RWPE1 (cell line): ENCODE measurements around the gene GPC5.

Source experiments
- CTCF ChIA-PET: fragments of 350-600 bp; sonication (Branson Sonifier 250); formaldehyde crosslinking; extraction: SDS; loops from one replicate; lab custom pipeline; 2021; lab: Yijun Ruan, JAX
- POLR2A ChIA-PET: fragments of 400-600 bp; formaldehyde crosslinking; extraction: SDS; loops from one replicate; lab custom pipeline; 2020; ENCODE audit warnings: antibody characterized with exemption; ENCODE audit not compliant: low non-redundant PET; lab: Yijun Ruan, JAX
- DNase-seq: peaks from one replicate; pipeline ENCODE4 v3.0.0; 2012; ENCODE audit warnings: low spot score
- H3K27ac ChIP-seq: fragments of 450-650 bp; 2 replicates; pipeline ENCODE4 v1.5.1; 2017
- TF ChIP-seq, protein P1 (sequence below): fragments of 450-650 bp; conservative IDR thresholded peaks from 2 replicates; pipeline ENCODE4 v1.5.1; 2017; ENCODE audit warnings: low read depth, mild to moderate bottlenecking

The GPC5 gene

DNA sequence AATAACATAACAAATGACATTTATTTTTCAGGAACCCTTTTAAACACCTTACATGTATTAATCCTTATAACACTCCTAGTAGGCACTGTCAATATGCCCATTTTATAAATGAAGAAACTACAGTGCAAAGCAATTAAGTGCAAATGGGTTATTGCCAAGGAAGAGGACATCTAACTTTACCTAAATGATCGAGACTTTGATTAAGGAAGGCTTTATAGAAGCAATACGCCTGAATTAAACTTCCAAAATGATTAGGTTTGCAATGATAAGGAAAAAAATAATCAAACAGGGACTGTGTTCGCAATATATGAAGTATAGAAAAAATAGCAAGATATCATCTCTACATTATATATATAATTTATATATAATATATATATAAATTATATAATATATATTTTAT lies 1214.5 kb downstream of the GPC5 start:
- TF ChIP-seq, protein P1, sequence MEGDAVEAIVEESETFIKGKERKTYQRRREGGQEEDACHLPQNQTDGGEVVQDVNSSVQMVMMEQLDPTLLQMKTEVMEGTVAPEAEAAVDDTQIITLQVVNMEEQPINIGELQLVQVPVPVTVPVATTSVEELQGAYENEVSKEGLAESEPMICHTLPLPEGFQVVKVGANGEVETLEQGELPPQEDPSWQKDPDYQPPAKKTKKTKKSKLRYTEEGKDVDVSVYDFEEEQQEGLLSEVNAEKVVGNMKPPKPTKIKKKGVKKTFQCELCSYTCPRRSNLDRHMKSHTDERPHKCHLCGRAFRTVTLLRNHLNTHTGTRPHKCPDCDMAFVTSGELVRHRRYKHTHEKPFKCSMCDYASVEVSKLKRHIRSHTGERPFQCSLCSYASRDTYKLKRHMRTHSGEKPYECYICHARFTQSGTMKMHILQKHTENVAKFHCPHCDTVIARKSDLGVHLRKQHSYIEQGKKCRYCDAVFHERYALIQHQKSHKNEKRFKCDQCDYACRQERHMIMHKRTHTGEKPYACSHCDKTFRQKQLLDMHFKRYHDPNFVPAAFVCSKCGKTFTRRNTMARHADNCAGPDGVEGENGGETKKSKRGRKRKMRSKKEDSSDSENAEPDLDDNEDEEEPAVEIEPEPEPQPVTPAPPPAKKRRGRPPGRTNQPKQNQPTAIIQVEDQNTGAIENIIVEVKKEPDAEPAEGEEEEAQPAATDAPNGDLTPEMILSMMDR = no peak
- no peak for DNase-seq
- ChIA-PET POLR2A (no interaction called here), CTCF (no interaction called here)
- no peak overlapping the region for H3K27ac ChIP-seq

DNA sequence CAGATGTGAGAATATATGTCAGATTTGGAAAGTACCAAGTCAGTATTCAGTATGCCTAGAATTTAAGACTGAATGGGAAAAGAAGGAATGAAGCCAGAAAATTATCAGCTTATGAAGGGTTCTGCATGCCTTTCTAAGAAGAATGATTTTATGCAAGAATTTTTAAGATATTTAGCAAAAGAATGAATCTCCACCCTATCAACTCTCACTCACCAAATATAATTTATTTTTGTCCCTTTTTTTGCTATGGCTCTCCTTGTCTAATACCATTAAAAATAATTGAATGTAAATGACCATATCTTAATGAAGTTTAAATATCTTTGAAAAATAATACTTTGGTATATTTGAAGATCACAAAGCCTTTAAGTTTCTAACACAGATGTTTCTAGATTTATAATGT lies 1215.5 kb downstream of the GPC5 start:
- no peak overlapping the region for H3K27ac ChIP-seq
- ChIA-PET POLR2A (no interaction called here), CTCF (no interaction called here)
- no peak for DNase-seq
- TF ChIP-seq, protein P1 = no peak

DNA sequence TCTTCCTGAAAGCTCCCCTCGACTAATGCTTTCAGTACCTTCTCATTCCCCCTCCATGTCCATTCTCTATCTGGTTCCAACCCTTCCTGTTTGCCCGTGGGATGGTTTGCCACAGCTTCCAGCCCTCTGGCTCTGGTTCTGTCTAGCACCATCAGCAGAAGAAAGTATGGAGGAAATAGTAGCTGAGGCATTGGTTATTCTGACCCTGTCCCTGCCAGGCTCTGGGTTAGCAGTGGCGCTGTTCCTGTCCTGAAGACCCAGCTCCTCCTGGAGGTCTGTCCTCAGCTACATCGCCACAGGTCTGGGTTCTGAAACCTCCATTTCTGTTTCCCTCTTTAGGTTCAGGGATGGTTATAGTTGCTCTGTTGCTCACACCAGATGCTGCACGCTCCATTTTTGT lies 1223.6 kb downstream of the GPC5 start:
- DNase-seq = no peak
- ChIA-PET CTCF (interaction anchor here (0.6 kb wide), 1 partner anchor 91 kb away, joined by 3 read pairs; no protein-coding TSS in a partner anchor), POLR2A (no interaction called here)
- H3K27ac ChIP-seq = no peak overlapping the region
- TF ChIP-seq, protein P1 = no peak

DNA sequence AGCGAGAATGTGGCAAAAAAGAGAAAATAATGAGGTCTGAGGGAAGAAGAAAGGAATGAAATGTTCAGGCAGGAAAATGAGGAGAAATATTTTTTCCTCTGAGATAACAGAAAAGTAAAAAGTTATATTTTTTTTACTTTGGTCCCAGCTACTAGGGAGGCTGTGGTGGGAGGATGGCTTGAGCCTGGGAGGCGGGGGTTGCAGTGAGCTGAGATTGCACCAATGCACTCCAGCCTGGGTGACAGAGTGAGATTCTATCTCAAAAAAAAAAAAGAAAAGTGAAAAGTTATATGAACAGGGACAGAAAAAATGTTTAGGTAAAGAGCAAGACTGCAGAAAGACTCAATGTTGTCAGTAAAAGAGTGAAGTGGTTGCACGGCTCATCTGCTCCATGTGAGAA lies 1224.5 kb downstream of the GPC5 start:
- DNase-seq = no peak
- TF ChIP-seq, protein P1 = no peak
- ChIA-PET CTCF (interaction anchor here (0.6 kb wide), 1 partner anchor 1650 kb away, joined by 3 read pairs; no protein-coding TSS in a partner anchor), POLR2A (no interaction called here)
- H3K27ac ChIP-seq = no peak overlapping the region

DNA sequence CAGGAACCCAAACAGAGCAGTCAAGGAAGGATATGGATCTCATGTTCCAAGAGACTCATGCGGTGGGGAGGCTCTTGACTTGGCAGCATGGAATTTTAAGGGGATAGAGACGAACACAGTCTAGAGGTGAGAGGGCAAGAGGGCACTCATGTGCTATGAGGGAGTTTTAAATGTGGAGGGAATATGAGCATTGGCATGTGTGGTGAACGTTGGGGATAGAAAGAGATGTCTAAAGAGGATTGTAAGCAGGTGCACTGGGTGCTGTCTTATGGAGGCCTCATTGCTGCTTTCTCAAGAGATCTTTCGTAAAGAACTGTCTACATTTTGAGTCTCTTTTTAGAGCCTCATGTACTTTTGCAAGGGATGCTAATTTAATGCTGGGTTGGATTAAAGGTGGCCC lies 1227.9 kb downstream of the GPC5 start:
- ChIA-PET POLR2A (no interaction called here), CTCF (no interaction called here)
- DNase-seq = no peak
- H3K27ac ChIP-seq = no peak overlapping the region
- TF ChIP-seq, protein P1 = no peak

DNA sequence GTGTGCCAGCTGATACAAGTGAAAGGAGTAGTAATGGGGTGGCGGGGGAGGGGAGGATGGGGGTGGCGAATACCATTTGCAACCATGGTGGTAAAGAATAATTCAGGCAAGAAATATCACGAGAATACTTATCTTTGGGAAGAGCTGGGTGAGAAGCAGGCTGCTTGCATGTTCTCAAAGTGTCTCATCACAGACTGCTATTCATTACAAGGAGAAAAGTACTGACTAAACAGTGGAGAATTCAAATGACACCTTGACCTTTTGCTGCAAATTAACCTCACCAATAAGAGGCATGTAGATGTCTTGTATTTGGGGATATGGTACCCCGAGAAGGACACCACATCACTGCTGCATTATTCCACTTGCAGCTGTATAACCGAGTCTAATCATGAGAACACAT lies 1242.5 kb downstream of the GPC5 start:
- DNase-seq = no peak
- TF ChIP-seq, protein P1 = no peak
- no peak overlapping the region for H3K27ac ChIP-seq
- ChIA-PET POLR2A (no interaction called here), CTCF (no interaction called here)
